Heart left ventricle (tissue), 16 donors: Measurements from ENCODE around the gene FBXL3. TPM values are rescaled to one million over a fixed set of nuclear protein-coding genes. Genes with fewer than 3 reads are reported as not detected.

Source experiments
- ATAC-seq, 4 donors: fragments of 200-7000 bp; cut with Tn5 transposase; one replicate each; pipeline ENCODE4 v1.9.1; 2020 to 2022; ENCODE audit warnings: moderate library complexity in 4 of 4, mild to moderate bottlenecking in 3 of 4, moderate number of reproducible peaks in 1 of 4
- DNase-seq, 5 donors: peaks; one replicate each; pipeline ENCODE4 v3.0.0-alpha.2; 2020
- H3K27ac ChIP-seq, 12 donors: fragments of 200-600 bp; sonication (generic) in 4 of 12; one replicate each; pipeline versions ENCODE4 v1.5.0 to v1.8.0; 2016 to 2022; ENCODE audit warnings: mild to moderate bottlenecking in 2 of 12
- H3K27me3 ChIP-seq, 9 donors: fragments of 200-600 bp; sonication (generic) in 2 of 9; one replicate each; pipeline versions ENCODE4 v1.5.1 to v1.8.0; 2016 to 2022; ENCODE audit warnings: mild to moderate bottlenecking in 3 of 9
- H3K36me3 ChIP-seq, 9 donors: fragments of 200-600 bp; sonication (generic) in 2 of 9; one replicate each; pipeline versions ENCODE4 v1.5.0 to v1.8.0; 2018 to 2022; ENCODE audit warnings: mild to moderate bottlenecking in 2 of 9
- H3K4me1 ChIP-seq, 12 donors: fragments of 200-600 bp; sonication (generic) in 4 of 12; one replicate each; pipeline versions ENCODE4 v1.5.0 to v1.8.0; 2016 to 2022; ENCODE audit warnings: mild to moderate bottlenecking in 3 of 12
- H3K4me3 ChIP-seq, 12 donors: fragments of 200-600 bp; sonication (generic) in 4 of 12; one replicate each; pipeline versions ENCODE4 v1.5.0 to v1.8.0; 2017 to 2022; ENCODE audit warnings: mild to moderate bottlenecking in 9 of 12, moderate library complexity in 4 of 12
- H3K9me3 ChIP-seq, 12 donors: fragments of 200-600 bp; sonication (generic) in 4 of 12; one replicate each; pipeline versions ENCODE4 v1.5.0 to v1.8.0; 2016 to 2022; ENCODE audit warnings: mild to moderate bottlenecking in 1 of 12
- POLR2A ChIP-seq, 2 donors: fragments of 450-650 bp; IDR thresholded peaks; one replicate each; pipeline ENCODE4 v1.6.1; 2017; ENCODE audit warnings: antibody characterized with exemption in 2 of 2, mild to moderate bottlenecking in 2 of 2, moderate library complexity in 2 of 2
- WGBS, 4 donors: extraction: QIAGEN DNeasy Blood & Tissue Kit in 2 of 4; methylation state at CpG; one replicate each; pipeline versions ENCODE4 v1.1.5 to v1.1.7; 2013 to 2018; 5-methylcytosine and 5-hydroxymethylcytosine counted together
- intact Hi-C, 10 donors: fragments of 100-400 bp; cut with DNase I; formaldehyde crosslinking; loops; one replicate each; pipeline versions ENCODE4 v1.11.1 to v1.14.2; 2022
- polyA plus RNA-seq, 2 donors: library from polyadenylated mRNA; stranded (reverse); fragments of 200-250 nt; gene quantifications; one replicate each; pipeline ENCODE4 v1.2.3, GENCODE V29; 2013
- total RNA-seq, 9 donors: library from RNA; depleted of rRNA in 2 of 9; stranded (reverse); fragments of >200 nt in 2 of 9; fragmentation: NEBNext Ultra II Directional in 3 of 9; extraction: Animal tissue kit (Norgen Biotek cat#: 25700) in 3 of 9; gene quantifications; one replicate each; pipeline versions ENCODE4 v1.1.0 to v1.2.4, GENCODE V29; 2016 to 2023
- TF ChIP-seq, protein P1 (sequence below), 12 donors: fragments of 200-600 bp; sonication (generic) in 4 of 12; IDR thresholded peaks; one replicate each; pipeline versions ENCODE4 v1.5.0 to v1.8.0; 2018 to 2022; ENCODE audit warnings: antibody characterized with exemption in 12 of 12, mild to moderate bottlenecking in 5 of 12
- donor health status: ischemic (EF 13 %, LVEDD 7.1; RV severe dilation, severe dysfunction).
- donor health status: healthy with polysubstance abuse.
- donor health status: DM: no; HTN: yes; CAD: no.
- donor health status: DM: no; HTN: no; CAD: no.
- donor health status: ischemic (EF 25% LVEDD 6.9; RV normal size, moderate dysfunction).
- donor health status: ischemic (EF 25% LVEDD 5.7; RV mildly dilated, moderate dysfunction).
- donor health status: healthy.
- donor health status: DM: yes; HTN: yes; CAD: no.
- donor health status: ischemic (EF 35%, LVEDD 5.7; RV mildly dilated, moderate dysfunction).
- donor health status: nonischemic (EF 11% LVEDD 7.7; RV severe dilation, severe dysfunction).
- donor health status: DM: yes; HTN: yes; CAD: no.
- donor health status: PGD.
- donor health status: ischemic (EF 29% LVEDD 5.4; RV normal size, mild dysfunction).
- donor health status: nonischemic (EF 23%, LVEDD 6.1; RV moderate dilation, normal function).

FBXL3 gene
- total and polyA plus RNA-seq, 11 donors = 11.8 to 50.0 (median 31.4) TPM

DNA sequence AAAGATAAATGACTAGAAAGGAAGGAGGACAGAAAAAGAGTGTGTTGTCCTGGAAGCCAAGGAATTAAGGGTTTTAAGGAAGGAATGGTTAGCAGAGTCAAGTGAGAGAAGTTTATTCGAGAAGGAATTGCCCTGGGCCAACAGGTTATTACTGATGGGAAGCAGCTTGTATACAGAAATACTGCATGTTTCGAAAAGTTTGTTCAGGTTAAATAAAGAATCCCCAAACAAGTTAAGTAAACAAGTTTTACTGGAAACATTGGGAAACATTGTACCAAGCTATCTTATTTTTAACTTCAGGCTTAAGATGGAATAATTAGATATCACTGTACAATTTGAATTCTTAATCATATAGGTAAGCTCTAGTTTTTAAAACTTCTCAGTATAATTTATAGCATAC is 28.2 kb upstream of the FBXL3 start:
- H3K27me3 ChIP-seq = no peaks in the 10 kb centered on the region
- TF ChIP-seq, protein P1, sequence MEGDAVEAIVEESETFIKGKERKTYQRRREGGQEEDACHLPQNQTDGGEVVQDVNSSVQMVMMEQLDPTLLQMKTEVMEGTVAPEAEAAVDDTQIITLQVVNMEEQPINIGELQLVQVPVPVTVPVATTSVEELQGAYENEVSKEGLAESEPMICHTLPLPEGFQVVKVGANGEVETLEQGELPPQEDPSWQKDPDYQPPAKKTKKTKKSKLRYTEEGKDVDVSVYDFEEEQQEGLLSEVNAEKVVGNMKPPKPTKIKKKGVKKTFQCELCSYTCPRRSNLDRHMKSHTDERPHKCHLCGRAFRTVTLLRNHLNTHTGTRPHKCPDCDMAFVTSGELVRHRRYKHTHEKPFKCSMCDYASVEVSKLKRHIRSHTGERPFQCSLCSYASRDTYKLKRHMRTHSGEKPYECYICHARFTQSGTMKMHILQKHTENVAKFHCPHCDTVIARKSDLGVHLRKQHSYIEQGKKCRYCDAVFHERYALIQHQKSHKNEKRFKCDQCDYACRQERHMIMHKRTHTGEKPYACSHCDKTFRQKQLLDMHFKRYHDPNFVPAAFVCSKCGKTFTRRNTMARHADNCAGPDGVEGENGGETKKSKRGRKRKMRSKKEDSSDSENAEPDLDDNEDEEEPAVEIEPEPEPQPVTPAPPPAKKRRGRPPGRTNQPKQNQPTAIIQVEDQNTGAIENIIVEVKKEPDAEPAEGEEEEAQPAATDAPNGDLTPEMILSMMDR (IDR thresholded peaks at IDR 0.05) = no peak
- no peak for TF ChIP-seq POLR2A (IDR thresholded peaks at IDR 0.05)
- 96 to 98% (median 98%) methylated on average over 2 of the region's 2 CpGs for WGBS, 4 donors
- H3K4me1 ChIP-seq = no peaks in the 10 kb centered on the region
- ATAC-seq (no peak), DNase-seq (no peak)
- H3K27ac ChIP-seq = no peak overlapping the region
- H3K36me3 ChIP-seq = peaks cover 0 to 99% (median 94%) of the 10 kb centered on the region in 9 donors
- no peak overlapping the region for H3K4me3 ChIP-seq
- no peaks in the 10 kb centered on the region for H3K9me3 ChIP-seq
- intact Hi-C loops = no loop called here

DNA sequence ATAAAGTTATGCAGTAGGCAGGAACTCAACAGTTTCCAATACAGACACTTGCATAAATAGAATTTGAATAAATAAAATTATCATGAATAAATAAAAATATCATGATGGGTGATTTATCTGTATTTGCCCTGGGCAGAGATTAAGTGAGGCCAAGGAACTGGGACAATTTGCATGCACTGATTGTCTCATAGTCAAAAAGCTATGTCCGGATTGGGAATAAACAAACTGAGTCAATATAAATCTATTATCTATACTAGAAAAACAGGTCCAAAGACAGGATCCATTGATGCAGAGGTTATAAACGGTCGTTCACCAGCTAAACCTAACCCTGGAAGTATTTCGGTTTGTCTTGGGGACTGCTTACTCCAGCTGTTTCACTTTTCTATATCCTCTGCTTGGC is 26.2 kb upstream of the FBXL3 start:
- 91 to 95% (median 95%) methylated on average over 4 of the region's 4 CpGs for WGBS, 4 donors
- Histone ChIP-seq H3K27me3 (no peaks in the 10 kb centered on the region), H3K9me3 (no peaks in the 10 kb centered on the region), H3K4me1 (peaks cover 0 to 9% (median 0%) of the 10 kb centered on the region in 12 donors), H3K4me3 (no peak overlapping the region), H3K27ac (no peak overlapping the region), H3K36me3 (peaks cover 0 to 99% (median 95%) of the 10 kb centered on the region in 9 donors)
- ATAC-seq = no peak
- DNase-seq = no peak
- intact Hi-C loops = no loop called here
- TF ChIP-seq, protein P1 (IDR thresholded peaks at IDR 0.05) = no peak
- TF ChIP-seq POLR2A (IDR thresholded peaks at IDR 0.05) = no peak

DNA sequence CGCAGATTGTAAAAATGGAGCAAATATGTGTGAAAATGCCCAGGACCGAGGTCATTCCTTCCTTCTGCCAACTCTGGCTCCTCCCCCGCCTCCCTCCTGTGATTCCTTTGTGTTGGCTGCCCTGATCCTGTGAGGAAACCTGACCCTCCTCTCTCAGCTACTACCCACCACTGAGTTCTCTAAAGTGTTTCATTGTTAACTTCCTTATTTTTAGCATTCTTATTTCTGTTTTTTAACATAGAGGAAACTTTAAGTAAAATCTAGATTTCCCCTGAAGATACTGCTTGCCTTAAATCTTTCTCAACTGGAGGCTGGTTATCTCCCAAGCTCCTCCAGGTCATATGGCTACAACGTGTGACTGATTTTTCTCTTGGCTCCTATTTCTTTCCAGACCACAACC is 21.7 kb upstream of the FBXL3 start:
- 71 to 79% (median 77%) methylated on average over 4 of the region's 4 CpGs for WGBS, 4 donors
- H3K27ac ChIP-seq = peak overlapping the region in 1 of 12 donors; percentile 22
- TF ChIP-seq, protein P1 (IDR thresholded peaks at IDR 0.05) = no peak
- TF ChIP-seq POLR2A (IDR thresholded peaks at IDR 0.05) = no peak
- H3K4me3 ChIP-seq = no peak overlapping the region
- no peaks in the 10 kb centered on the region for H3K27me3 ChIP-seq
- peaks cover 0 to 9% (median 0%) of the 10 kb centered on the region in 12 donors for H3K4me1 ChIP-seq
- no peaks in the 10 kb centered on the region for H3K9me3 ChIP-seq
- peaks cover 0 to 100% (median 82%) of the 10 kb centered on the region in 9 donors for H3K36me3 ChIP-seq
- DNase-seq = no peak
- ATAC-seq = peak in 1 of 4 donors; percentile 34
- intact Hi-C loops = no loop called here

DNA sequence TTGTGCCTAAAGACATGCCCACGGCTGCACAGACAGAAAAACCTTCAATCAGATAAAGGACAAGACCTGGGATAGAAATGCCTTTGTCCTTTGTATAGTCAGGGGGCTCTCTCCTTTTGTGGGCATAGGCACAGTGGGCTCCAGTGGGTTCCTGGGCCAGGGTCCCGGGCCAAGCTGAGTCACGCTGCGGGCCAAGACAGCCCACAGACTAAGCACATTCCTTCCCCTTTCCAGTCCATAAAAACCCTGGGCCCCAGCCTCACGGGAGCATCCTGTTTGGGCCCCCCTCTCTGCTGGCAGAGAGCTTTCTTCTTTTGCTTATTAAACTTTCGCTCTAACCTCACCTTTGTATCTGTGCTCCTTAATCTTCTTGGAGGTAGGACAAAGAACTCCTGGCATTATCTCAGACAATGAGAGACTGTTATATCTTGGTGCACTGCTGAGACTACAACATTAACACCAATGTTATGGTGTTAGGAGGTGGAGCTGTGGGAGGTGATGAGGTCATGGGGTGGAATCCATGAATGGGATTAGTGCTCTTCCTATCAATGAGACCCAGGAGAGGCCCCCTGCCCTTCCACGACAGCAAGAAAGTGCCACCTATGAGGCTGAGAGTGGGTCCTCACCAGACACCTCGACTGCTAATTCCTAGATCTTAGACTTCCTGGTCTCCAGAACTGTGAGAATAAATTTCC is 20.8 kb upstream of the FBXL3 start:
- Histone ChIP-seq H3K27me3 (no peaks in the 10 kb centered on the region), H3K4me3 (no peak overlapping the region), H3K36me3 (peaks cover 0 to 95% (median 77%) of the 10 kb centered on the region in 9 donors), H3K27ac (no peak overlapping the region), H3K4me1 (peaks cover 0 to 9% (median 0%) of the 10 kb centered on the region in 12 donors), H3K9me3 (no peaks in the 10 kb centered on the region)
- DNase-seq = no peak
- intact Hi-C loops = no loop called here
- 94 to 97% (median 96%) methylated on average over 8 of the region's 8 CpGs for whole genome bisulfite sequencing, 4 donors
- ATAC-seq = no peak
- TF ChIP-seq, protein P1 (IDR thresholded peaks at IDR 0.05) = no peak
- TF ChIP-seq POLR2A (IDR thresholded peaks at IDR 0.05) = no peak
